VCaP (cell line): ENCODE results near the gene RIC1.

Experiments used
- H3K27ac ChIP-seq: fragments of 450-650 bp; 2 replicates; pipeline ENCODE4 v1.5.1; 2017
- TF ChIP-seq, protein P1 (sequence below): fragments of 450-650 bp; conservative IDR thresholded peaks from 2 replicates; pipeline ENCODE4 v1.5.1; 2017; ENCODE audit warnings: mild to moderate bottlenecking, moderate library complexity

Gene RIC1

DNA sequence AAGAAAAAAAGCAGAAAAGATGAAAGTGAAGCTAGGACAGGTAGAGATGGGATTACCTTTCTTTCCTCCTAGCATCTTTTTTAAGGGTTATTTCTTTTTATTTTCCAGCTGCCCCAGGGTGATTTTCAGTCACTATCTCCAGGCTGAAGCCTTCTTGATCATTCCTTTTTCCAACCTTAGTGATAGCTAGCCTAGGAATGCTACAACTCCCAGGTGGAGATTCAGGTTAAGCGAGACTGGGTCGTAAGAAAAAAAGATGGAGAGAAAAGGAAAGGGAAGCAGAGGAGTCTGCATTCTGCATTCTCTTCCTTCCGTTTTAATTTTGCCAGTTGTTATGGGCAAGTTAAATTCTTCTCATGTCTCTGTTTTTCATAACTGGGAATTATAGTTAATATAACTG is 36.7 kb upstream of the RIC1 start:
- peak overlapping the region; percentile 85 for H3K27ac ChIP-seq
- TF ChIP-seq, protein P1, sequence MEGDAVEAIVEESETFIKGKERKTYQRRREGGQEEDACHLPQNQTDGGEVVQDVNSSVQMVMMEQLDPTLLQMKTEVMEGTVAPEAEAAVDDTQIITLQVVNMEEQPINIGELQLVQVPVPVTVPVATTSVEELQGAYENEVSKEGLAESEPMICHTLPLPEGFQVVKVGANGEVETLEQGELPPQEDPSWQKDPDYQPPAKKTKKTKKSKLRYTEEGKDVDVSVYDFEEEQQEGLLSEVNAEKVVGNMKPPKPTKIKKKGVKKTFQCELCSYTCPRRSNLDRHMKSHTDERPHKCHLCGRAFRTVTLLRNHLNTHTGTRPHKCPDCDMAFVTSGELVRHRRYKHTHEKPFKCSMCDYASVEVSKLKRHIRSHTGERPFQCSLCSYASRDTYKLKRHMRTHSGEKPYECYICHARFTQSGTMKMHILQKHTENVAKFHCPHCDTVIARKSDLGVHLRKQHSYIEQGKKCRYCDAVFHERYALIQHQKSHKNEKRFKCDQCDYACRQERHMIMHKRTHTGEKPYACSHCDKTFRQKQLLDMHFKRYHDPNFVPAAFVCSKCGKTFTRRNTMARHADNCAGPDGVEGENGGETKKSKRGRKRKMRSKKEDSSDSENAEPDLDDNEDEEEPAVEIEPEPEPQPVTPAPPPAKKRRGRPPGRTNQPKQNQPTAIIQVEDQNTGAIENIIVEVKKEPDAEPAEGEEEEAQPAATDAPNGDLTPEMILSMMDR, result no peak

DNA sequence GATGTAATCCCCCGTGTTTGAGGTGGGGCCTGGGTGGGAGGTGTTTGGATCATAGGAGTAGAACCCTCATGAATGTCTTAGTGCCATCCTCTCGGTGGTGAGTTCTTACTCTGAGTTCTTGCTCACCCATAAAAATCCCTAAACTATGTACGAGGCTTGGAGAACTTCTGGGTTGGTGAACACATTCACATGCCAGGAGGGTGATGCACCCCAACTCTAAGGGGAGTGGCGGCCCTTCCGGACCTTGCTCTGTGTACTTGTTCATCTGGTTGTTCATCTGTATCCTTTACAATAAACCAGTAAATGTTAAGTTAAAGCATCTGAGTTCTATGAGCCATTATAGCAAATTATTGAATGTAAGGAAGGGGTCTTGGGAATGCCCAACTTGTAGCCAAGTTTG is 36.0 kb upstream of the RIC1 start:
- TF ChIP-seq, protein P1, result no peak
- peak overlapping the region; percentile 85 for H3K27ac ChIP-seq

DNA sequence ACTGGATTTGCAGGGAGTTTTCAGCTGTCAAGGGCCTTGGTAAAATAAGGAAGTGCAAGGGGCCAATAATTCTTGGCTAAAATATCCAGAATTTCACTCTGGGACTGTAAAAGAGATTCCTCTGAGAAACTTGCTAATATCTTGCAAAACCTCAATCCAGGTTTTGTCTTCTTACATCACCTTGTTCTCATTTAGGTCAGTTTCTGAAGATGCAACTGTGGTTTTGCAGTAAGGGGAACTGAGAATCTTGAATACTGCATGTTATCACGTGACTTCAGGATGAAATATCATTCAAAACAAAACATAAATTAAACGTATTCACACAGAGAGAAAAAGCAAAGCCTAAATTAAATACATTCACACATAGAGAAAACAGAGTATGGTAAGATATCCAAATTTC is 35.0 kb upstream of the RIC1 start:
- TF ChIP-seq, protein P1, result no peak
- H3K27ac ChIP-seq, result no peak overlapping the region

DNA sequence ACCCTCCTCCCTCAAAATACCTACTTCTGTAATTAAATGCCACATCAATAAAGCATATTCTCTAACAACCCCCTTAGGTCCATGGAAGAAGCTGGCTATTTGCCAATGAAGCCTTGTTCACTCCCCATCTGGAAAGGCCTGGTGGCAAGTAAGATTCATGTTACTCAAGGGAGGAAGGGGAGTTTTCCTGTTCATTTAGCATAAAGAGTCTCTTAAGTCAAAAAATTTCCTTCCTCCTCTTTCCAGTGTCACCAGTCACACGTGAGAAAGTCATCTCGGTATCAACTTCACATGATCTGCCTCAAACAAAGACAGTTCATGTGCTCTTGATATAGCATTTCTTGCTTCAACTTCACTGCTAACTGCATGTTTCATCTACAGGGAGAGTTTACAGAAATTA is 32.7 kb upstream of the RIC1 start:
- TF ChIP-seq, protein P1, result no peak
- no peak overlapping the region for H3K27ac ChIP-seq

DNA sequence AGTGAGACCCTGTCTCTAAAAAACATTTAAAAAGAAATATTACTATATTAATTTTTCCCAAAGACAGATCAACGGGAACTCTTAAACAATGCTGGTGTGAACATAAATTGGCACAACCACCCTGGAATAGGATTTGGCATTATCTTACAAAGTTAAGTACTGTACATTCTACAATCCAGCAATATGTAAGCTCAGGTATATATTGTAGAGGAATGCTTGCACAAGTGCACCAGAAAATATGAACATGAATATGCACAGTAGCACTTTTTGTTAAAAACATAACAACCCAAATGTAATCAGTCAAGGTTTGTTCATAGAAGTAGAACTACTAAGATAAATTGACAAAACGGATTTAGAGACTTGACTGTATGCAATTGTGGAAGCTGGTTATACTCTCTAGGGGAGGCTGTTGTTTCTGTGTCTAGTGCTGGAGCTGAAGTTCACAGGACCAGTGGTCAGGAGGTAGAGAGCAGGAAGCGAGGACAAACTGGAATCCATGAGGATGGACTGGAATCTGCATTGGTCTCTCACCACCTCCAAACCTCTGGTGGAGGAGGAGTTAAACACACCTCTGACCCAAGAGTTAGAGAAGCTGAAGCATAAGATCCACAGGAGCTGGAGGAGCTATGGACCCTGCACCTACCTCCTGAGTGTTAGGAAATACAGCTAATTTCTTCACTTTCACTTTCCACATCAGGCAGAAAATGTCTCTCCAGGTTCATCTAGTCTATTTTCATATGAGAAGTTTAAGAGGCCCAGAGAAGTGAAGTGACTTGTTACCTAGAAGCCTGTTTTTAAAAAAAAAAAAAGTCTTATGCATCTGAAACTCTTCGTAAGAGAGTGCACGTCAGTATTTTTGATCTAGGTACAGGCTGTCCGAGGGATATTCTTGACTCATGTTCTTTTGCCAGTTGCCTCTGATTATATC is 20.3 kb upstream of the RIC1 start:
- H3K27ac ChIP-seq, result no peak overlapping the region
- TF ChIP-seq, protein P1, result no peak

DNA sequence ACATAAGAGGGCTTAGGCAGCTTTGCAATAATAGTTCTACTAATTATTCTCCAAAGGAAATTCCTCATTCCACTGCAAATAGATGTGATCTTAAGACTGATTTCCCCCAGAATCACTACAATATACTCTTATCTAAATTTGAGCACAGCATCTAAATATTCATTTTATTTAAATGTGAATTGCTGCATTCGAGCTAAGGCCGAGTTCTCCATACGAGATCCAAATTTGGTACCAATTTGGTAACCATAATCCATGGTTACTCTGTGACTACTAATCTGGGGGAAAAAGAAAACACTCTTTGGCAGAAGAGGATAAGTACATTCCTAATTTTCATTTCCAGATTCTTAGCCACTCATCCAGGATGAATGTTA is 19.7 kb upstream of the RIC1 start:
- no peak overlapping the region for H3K27ac ChIP-seq
- TF ChIP-seq, protein P1, result no peak

DNA sequence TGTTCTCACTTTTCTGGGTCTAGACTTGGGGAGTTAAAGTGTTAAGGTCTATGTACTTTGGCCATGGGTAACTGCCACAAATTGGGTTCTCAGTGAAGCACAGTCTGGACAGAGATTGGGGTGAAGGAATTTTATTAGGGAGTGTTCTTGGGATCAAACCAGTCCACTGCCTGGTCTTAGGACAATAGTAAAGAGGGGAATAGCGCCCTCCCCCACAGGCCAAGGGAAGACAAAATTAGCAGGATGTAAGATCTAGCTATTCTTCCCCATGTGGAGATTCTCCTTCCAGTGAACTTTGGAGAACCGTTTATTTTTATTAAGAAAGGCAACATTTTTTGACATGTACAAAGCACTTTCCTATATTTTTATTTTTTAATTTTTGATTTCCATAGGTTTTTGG is 18.4 kb upstream of the RIC1 start:
- H3K27ac ChIP-seq, result no peak overlapping the region
- TF ChIP-seq, protein P1, result no peak
